NCI-H2171 treated with DMSO at 0.1 percent for 48 hours (cell line): ENCODE results near the gene NIPAL3.

Source experiments
- DNase-seq: peaks from one replicate; lab custom pipeline; 2025; lab: John Stamatoyannopoulos, UW

The NIPAL3 gene

DNA sequence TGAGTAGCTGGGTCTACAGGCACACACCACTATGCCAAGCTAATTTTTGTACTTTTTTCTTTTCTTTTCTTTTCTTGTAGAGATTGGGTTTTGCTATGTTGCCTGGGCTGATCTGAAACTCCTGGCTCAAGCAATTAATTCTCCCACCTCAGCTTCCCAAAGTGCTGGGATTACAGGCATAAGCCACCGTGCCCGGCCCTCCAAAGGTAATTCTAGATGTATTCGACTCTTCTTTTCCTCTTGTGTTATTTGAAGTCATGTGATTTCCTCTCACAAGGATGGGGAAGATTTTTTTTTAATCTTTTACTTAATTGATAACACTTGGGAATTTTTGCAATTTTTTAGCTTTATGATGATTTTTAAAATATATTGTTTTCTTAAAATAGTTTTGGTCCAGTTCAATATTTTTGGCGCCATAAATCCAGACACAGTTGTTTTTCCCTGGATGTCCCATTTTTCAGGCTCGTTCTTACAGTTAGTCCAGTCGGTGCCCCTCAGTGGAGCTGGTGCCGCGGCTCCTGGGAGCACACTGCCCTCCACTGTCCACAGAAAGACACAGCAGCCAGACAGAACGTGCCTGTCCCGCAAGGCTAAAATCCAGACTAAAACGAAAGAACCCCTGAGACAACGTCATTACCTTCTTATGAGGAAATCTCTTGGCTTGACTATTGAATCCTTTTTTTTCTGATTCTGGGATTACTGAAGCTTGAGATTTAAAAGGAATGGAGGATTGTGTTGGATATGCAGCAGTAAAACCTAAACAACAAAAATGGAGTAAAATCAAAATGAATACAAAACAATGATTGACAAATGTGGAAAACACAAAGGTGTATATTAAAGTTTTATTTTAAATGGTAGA, 24.4 kb upstream of the NIPAL3 start:
- peak; percentile 88 for DNase-seq

GRCh38 chr1:24391882-24392603, 23.6 kb upstream of the NIPAL3 start:
- peak; percentile 77 for DNase-seq

- DNase-seq, result no peak
Measured at GRCh38 chr1:24392604-24392946, 23.0 kb upstream of the NIPAL3 start.

GRCh38 chr1:24392982-24393650, 22.5 kb upstream of the NIPAL3 start:
- DNase-seq, result no peak

DNA sequence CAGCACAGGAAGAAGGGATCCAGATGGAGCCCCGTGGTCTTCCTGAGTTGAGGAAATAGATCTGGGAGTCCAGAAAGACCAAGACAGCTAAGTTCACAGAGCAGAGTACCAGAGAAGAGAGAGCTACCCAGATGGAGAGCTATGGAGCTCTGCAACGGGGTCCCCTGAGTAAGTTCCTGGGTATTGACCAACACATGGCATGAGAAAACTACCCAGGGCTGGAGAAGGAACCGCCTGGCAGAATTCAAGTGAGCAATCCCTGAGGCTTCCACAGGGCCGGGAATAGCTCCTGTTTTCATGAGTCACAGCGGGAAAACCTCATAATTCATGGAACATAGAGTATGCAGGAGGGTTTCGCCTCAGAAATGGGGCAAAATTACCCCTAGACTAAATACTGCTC, 21.7 kb upstream of the NIPAL3 start:
- no peak for DNase-seq

DNA sequence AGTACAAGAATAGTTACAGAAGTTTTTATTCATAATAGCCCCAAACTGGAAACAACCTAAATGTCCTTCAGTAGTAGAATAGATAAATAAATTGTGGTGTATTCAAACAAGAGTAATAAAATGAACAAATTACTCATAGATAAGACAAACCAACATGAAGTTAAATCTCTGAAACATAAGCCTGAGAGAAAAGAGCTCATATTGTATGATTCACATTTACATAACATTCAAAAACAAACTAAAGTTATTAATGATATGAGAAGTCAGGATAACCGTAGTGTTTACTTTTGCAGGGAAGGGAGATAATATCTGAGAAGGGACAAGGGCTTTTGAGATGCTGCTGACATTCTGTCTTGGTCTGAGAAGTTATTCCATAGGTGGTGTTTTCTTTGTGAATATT, 15.5 kb upstream of the NIPAL3 start:
- DNase-seq, result no peak

- DNase-seq, result no peak
Measured at GRCh38 chr1:24403806-24404205, 11.8 kb upstream of the NIPAL3 start.

- DNase-seq, result no peak
Measured at GRCh38 chr1:24406788-24407187, 8.8 kb upstream of the NIPAL3 start.

DNA sequence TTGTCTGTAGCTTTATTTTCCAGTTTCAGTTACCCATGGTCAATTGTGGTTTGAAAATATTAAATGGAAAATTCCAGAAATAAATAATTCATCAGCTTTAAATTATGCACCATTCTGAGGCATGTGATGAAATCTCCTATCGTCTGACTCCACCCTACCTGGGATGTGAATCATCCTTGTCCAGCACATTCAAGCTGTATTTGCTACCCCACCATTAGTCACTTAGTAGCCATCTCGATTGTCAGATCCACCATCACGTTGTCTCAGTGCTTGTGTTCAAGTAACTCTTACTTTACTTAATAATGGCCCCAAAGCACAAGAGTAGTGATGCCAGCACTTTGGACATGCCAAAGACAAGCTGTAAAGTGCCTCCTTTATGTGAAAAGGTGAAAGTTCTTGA, 6.1 kb upstream of the NIPAL3 start:
- no peak for DNase-seq

GRCh38 chr1:24410750-24411149, 4.9 kb upstream of the NIPAL3 start:
- DNase-seq, result no peak

GRCh38 chr1:24411963-24412362, 3.6 kb upstream of the NIPAL3 start:
- no peak for DNase-seq

DNA sequence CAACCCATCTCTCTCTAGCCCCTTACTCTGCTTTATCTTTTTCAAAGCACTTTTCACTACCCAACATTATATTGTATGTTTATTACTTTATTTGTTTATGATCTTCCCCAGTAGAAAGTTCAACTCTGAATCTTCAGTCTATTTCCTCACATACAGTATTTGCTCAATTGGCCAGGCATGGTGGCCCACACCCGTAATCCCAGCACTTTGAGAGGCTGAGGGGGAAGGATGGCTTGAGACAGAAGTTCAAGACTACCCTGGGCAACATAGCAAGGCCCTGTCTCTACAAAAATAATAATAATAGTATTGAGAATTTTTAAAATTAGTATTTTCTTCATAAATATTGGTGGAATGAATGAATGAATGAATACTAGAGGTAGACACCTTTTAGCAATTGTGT, 3.2 kb upstream of the NIPAL3 start:
- no peak for DNase-seq

GRCh38 chr1:24413350-24414163, 2.0 kb upstream of the NIPAL3 start, which contains the start of gene STPG1:
TSS of gene STPG1 (minus strand) at chr1:24413782. CDS start at chr1:24401388, 12,394 bp downstream.
- DNase-seq, result peak; percentile 84

GRCh38 chr1:24414775-24415333, 748 bp upstream of the NIPAL3 start:
- no peak for DNase-seq

- DNase-seq, result peak; percentile 81
Measured at GRCh38 chr1:24415910-24416665, 486 bp downstream of the NIPAL3 start.

GRCh38 chr1:24416666-24417391, 1.2 kb downstream of the NIPAL3 start:
- no peak for DNase-seq

DNA sequence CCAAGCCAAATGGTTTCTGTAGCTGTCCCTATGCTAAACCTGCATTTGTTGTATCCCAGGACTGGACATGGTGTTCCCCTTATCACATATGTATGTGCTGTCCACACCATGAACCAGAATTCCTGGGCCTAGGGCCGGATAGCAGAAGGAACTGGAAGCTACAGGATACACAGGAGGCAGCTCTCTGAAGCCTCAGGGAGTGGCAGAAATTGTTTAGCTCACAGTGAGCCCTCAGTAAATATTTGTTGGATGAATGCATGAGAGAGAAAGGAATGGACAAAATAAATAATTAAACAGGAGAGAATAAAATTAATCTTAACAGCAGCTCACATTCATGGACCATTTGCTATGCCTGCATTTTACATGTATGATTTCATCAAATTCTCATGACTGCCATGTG, 2.1 kb downstream of the NIPAL3 start:
- no peak for DNase-seq

DNA sequence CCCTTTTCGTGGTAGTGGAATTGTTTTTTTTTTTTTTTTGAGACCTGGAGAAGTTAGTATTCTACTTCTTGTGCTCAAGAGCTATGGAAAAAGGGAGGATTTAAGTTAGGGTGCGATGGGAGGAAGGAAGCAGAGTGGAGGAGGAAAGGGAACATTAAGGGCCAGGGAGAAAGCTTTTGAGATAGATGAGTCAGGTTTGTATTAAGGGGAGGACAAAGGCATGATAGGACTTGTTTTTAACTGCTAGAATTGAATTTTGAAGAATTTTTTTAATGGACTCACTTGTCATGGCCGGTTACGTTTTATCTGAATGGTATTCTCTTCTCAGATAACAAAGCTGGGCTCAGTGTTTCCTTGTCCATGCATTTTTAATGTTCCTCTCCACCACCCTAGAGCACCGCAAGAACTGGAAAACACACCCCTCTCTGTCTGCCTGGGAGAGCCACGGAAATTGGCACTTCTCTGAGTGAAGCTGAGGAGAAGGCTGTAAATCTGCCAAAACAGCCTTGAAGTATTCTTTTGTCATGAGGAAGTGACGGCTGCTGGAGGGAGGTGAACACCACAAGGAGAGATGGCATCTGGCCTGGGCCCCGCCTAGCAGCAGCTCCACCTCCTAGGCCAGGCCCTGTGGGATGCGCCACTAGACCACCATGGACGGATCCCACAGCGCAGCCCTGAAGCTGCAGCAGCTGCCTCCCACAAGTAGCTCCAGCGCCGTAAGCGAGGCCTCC, 3.5 kb downstream of the NIPAL3 start:
- DNase-seq, result no peak

DNA sequence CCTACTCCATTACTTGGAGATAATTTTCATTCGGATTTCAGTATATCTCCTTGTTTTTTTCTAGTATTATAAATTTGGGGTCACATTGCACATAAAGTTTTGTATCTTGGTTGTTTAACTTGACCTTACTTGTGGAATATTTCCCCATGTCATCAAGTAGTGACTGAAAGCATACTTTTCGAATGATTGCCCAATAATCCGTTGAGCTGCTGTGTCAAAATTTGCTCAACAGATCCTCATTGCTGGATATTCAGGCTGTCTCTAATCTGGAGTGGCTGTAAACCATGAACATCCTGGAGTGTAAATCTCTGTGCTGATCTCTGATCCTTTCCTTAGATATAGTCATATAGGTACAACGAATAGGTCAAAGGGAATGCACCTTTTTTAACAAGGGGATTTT, 4.9 kb downstream of the NIPAL3 start:
- DNase-seq, result no peak

GRCh38 chr1:24421502-24421901, 5.9 kb downstream of the NIPAL3 start:
- DNase-seq, result no peak
